BJ (cell line): ENCODE results near the gene TINCR. TPM values are rescaled to one million over a fixed set of nuclear protein-coding genes. Genes with fewer than 3 reads are reported as not detected.

ENCODE experiments used
- CTCF ChIA-PET: fragments of 350-600 bp; formaldehyde crosslinking; extraction: SDS; loops from one replicate; lab custom pipeline; 2021; ENCODE audit warnings: antibody characterized with exemption, inconsistent platforms; lab: Yijun Ruan, JAX
- POLR2A ChIA-PET: fragments of 300-600 bp; sonication (Branson Sonifier 250); formaldehyde crosslinking; extraction: SDS; loops from one replicate; lab custom pipeline; 2021; ENCODE audit warnings: antibody characterized with exemption; lab: Charles Lee
- DNase-seq: peaks from one replicate; pipeline ENCODE4 v3.0.0-alpha.2; 2011; ENCODE audit warnings: low read depth
- H3K27me3 ChIP-seq: 2 replicates; pipeline ENCODE4 v1.6.0; 2011; ENCODE audit warnings: low read length; ENCODE audit not compliant: control insufficient read depth, insufficient read depth
- H3K36me3 ChIP-seq: 2 replicates; pipeline ENCODE4 v1.5.1; 2011; ENCODE audit warnings: low read length; ENCODE audit not compliant: control insufficient read depth, insufficient read depth
- H3K4me3 ChIP-seq: 2 replicates; pipeline ENCODE4 v1.5.1; 2011; ENCODE audit warnings: low read depth, mild to moderate bottlenecking, control low read depth, low read length
- polyA plus RNA-seq: library from polyadenylated mRNA; depleted of rRNA; stranded (reverse); fragments of >200 nt; gene quantifications from 2 replicates; pipeline ENCODE4 v1.2.3, GENCODE V29; 2011
- TF ChIP-seq, protein P1 (sequence below): IDR thresholded peaks from 2 replicates; pipeline ENCODE4 v1.5.1; 2011; ENCODE audit warnings: low read depth, mild to moderate bottlenecking, control low read depth, inconsistent platforms, low read length, moderate library complexity; ENCODE audit not compliant: insufficient read depth

TINCR gene
- polyA plus RNA-seq, 1 experiment = 0.23 TPM

GRCh38 chr19:5560156-5560555 lies 7.6 kb downstream of the TINCR start:
- TF ChIP-seq, protein P1, sequence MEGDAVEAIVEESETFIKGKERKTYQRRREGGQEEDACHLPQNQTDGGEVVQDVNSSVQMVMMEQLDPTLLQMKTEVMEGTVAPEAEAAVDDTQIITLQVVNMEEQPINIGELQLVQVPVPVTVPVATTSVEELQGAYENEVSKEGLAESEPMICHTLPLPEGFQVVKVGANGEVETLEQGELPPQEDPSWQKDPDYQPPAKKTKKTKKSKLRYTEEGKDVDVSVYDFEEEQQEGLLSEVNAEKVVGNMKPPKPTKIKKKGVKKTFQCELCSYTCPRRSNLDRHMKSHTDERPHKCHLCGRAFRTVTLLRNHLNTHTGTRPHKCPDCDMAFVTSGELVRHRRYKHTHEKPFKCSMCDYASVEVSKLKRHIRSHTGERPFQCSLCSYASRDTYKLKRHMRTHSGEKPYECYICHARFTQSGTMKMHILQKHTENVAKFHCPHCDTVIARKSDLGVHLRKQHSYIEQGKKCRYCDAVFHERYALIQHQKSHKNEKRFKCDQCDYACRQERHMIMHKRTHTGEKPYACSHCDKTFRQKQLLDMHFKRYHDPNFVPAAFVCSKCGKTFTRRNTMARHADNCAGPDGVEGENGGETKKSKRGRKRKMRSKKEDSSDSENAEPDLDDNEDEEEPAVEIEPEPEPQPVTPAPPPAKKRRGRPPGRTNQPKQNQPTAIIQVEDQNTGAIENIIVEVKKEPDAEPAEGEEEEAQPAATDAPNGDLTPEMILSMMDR = no peak
- POLR2A ChIA-PET = no interaction called here
- Histone ChIP-seq H3K27me3 (no peaks in the 10 kb centered on the region; the same call in 1 of the 2 replicates), H3K36me3 (no peaks in the 10 kb centered on the region), H3K4me3 (no peak overlapping the region)
- DNase-seq = no peak
- CTCF ChIA-PET = interaction anchor here (0.5 kb wide), 1 partner anchor 26 kb away, joined by 4 read pairs; no protein-coding TSS in a partner anchor

DNA sequence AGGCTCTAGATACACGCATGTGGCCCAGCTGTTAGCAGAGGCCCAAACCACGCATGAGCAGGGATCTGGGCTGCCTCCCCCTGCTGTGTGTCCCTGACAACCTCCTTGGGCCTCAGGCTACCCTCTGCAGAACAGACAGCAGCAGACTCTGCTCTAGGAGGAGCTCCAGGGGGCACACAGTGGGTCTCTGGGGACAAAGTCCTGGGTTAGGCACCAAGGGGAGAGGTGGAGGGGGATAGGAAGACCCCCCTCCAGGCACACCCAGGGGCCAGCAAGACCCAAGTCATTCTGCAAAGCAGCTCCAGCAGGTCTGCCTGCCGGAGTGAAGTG lies 8.0 kb downstream of the TINCR start:
- CTCF ChIA-PET = interaction anchor here (0.5 kb wide), 1 partner anchor 26 kb away, joined by 4 read pairs; no protein-coding TSS in a partner anchor
- Histone ChIP-seq H3K4me3 (no peak overlapping the region), H3K27me3 (no peaks in the 10 kb centered on the region; the same call in 1 of the 2 replicates), H3K36me3 (no peaks in the 10 kb centered on the region)
- POLR2A ChIA-PET = no interaction called here
- no peak for DNase-seq
- TF ChIP-seq, protein P1 = no peak

DNA sequence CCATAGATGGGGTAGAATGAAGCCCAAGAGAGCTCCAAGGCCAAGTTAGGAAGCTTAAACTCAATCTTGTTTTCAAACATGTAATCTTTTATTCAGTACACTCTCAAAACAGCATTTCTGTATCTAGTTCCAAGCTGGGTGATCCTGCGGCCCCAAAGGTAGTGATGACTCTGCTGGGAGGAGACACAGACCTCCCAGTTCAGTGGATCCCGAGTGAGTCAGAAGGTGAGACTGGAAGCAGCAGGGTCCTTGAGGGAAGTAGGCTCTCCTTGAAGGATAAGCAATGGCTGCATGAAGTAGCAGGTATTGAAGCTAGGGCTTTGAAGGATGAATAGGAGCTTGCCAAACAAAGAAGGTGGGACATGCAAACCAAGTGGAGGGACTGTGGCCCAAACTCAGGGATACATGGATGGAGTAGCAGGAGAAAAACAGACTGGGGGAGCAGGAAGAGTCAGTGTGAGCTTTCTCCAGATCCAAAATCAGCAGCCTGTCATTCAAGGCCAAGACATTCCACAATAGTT lies 9.6 kb downstream of the TINCR start:
- no peak for DNase-seq
- Histone ChIP-seq H3K4me3 (no peak overlapping the region), H3K36me3 (no peaks in the 10 kb centered on the region), H3K27me3 (peaks cover 2% of the 10 kb centered on the region; the same call in 1 of the 2 replicates)
- CTCF ChIA-PET = interaction anchor here (1.3 kb wide), 2 partner anchors 10 to 19 kb away, joined by 3 to 5 read pairs; no protein-coding TSS in a partner anchor
- POLR2A ChIA-PET = no interaction called here
- TF ChIP-seq, protein P1 = no peak

DNA sequence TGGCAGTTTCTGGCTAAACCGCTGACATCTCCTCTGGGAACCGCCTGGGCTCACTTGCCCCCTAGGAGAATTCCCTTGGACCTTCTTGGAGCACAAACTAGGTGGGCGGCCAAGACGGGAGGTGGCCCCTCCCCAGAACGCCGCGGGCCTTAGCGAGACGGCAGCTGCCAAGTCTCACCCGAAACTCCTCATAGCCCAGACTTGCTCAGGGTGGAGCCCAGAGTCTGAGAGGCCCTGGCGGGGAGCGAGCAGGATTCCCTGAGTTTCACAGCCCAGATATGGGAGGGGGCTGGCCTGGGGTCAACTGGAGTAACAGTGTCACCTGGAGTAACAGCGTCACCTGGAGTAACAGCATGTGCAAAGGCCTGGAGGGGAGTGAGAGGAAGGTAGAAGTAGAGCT lies 10.1 kb downstream of the TINCR start:
- H3K27me3 ChIP-seq = peaks cover 2% of the 10 kb centered on the region; the same call in 1 of the 2 replicates
- TF ChIP-seq, protein P1 = no peak
- no peak for DNase-seq
- no peak overlapping the region for H3K4me3 ChIP-seq
- no peaks in the 10 kb centered on the region for H3K36me3 ChIP-seq
- ChIA-PET CTCF (interaction anchor here (1.3 kb wide), 2 partner anchors 10 to 20 kb away, joined by 3 to 5 read pairs; no protein-coding TSS in a partner anchor), POLR2A (no interaction called here)

DNA sequence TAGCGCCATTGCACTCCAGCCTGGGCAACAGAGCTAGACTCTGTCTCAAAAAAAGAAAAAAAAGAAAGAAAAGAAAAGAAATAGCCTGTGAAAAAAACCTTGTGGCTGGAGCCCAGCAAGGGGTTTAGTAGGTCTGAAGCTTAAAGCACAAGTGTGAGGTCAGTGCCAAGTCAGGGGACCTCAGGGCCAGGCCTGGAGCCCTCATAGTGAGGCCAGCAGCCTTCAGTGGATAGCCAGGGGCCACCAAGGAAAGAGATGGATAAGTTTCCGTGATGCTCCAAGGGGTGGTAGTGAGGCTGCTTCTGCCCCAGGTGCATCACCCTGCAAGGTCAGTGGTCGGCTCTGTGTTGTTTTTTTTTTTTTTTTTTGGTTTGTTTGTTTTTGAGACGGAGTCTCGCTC lies 12.9 kb downstream of the TINCR start:
- TF ChIP-seq, protein P1 = no peak
- ChIA-PET POLR2A (interaction anchor here (1.1 kb wide), 1 partner anchor 51 kb away, joined by 14 read pairs; no protein-coding TSS in a partner anchor), CTCF (no interaction called here)
- DNase-seq = no peak
- Histone ChIP-seq H3K4me3 (no peak overlapping the region), H3K27me3 (0 out of 2 replicates have a peak, but pooled peaks cover 2% of the 10 kb centered on the region), H3K36me3 (no peaks in the 10 kb centered on the region)
